SK-N-SH (cell line): Measurements from ENCODE around the gene PM20D2. TPM values are rescaled to one million over a fixed set of nuclear protein-coding genes. Genes with fewer than 3 reads are reported as not detected.

Source experiments
- CTCF ChIA-PET: fragments of 300-600, 350-600 bp; formaldehyde crosslinking; extraction: SDS; loops from one replicate; lab custom pipeline; 2021; lab: Yijun Ruan, JAX
- POLR2A ChIA-PET: fragments of 350-600 bp; sonication (Branson Sonifier 250); formaldehyde crosslinking; extraction: SDS; loops from one replicate; lab custom pipeline; 2020; ENCODE audit warnings: antibody characterized with exemption, inconsistent platforms; lab: Yijun Ruan, JAX
- DNase-seq: peaks from one replicate; pipeline ENCODE4 v3.0.0; 2012
- H2AFZ ChIP-seq: fragments of 200-600 bp; sonication (generic); 2 replicates; pipeline ENCODE4 v1.8.1; 2016; ENCODE audit warnings: antibody characterized with exemption, mild to moderate bottlenecking, low read depth
- H3F3A ChIP-seq: fragments of 200-600 bp; sonication (generic); replicated peaks from 2 replicates; pipeline ENCODE3; 2016; ENCODE audit warnings: antibody characterized with exemption, mild to moderate bottlenecking; ENCODE audit not compliant: insufficient read depth
- H3K27ac ChIP-seq, 2 experiments: fragments of 200-500 bp in 1 of 2; fragments of 200-600 bp in 1 of 2; sonication (Bioruptor generic) in 1 of 2; sonication (generic), shearing (Covaris generic) in 1 of 2; 2 replicates each; pipeline versions ENCODE4 v1.5.1 to v1.6.1; 2014 to 2016; ENCODE audit warnings: low read depth in 2 of 2, inconsistent platforms in 1 of 2, low read length in 1 of 2, mild to moderate bottlenecking in 1 of 2, mixed read lengths in 1 of 2
- H3K27me3 ChIP-seq: fragments of 200-600 bp; sonication (generic), shearing (Covaris generic); 2 replicates; pipeline ENCODE4 v1.6.1; 2016; ENCODE audit warnings: mixed run types; ENCODE audit not compliant: insufficient read depth
- H3K36me3 ChIP-seq, 2 experiments: fragments of 200-500 bp in 1 of 2; fragments of 200-600 bp in 1 of 2; sonication (Bioruptor generic) in 1 of 2; sonication (generic) in 1 of 2; replicated peaks in 1 of 2; 2 replicates each; pipeline versions ENCODE3 to v1.5.1; 2014 to 2016; ENCODE audit warnings: low read length in 1 of 2, mild to moderate bottlenecking in 1 of 2; ENCODE audit not compliant: insufficient read depth in 2 of 2, control insufficient read depth in 1 of 2
- H3K4me1 ChIP-seq, 2 experiments: fragments of 200-500 bp in 1 of 2; fragments of 200-600 bp in 1 of 2; sonication (Bioruptor generic) in 1 of 2; sonication (generic), shearing (Covaris generic) in 1 of 2; 2 replicates each; pipeline versions ENCODE4 v1.5.1 to v1.6.1; 2014 to 2016; ENCODE audit warnings: low read depth in 1 of 2, low read length in 1 of 2, mixed run types in 1 of 2; ENCODE audit not compliant: insufficient read depth in 2 of 2, control insufficient read depth in 1 of 2
- H3K4me2 ChIP-seq: fragments of 200-600 bp; sonication (generic), shearing (Covaris generic); 2 replicates; pipeline ENCODE4 v1.6.1; 2017; ENCODE audit warnings: mixed run types
- H3K4me3 ChIP-seq, 2 experiments: fragments of 200-500 bp in 1 of 2; fragments of 200-600 bp in 1 of 2; sonication (Bioruptor generic) in 1 of 2; sonication (generic), shearing (Covaris generic) in 1 of 2; 2 replicates each; pipeline versions ENCODE4 v1.5.1 to v1.8.1; 2014 to 2016; ENCODE audit warnings: low read depth in 2 of 2, inconsistent platforms in 1 of 2, low read length in 1 of 2, mild to moderate bottlenecking in 1 of 2, mixed read lengths in 1 of 2, moderate library complexity in 1 of 2
- H3K79me2 ChIP-seq: fragments of 200-600 bp; sonication (generic); 2 replicates; pipeline ENCODE4 v1.8.1; 2017; ENCODE audit warnings: mild to moderate bottlenecking; ENCODE audit not compliant: insufficient read depth
- H3K9ac ChIP-seq: fragments of 200-600 bp; sonication (generic); 2 replicates; pipeline ENCODE4 v1.6.1; 2017; ENCODE audit warnings: mixed run types
- H3K9me2 ChIP-seq: fragments of 200-600 bp; sonication (generic); 2 replicates; pipeline ENCODE4 v1.6.1; 2017; ENCODE audit warnings: mixed run types
- H3K9me3 ChIP-seq: fragments of 200-600 bp; sonication (generic); 2 replicates; pipeline ENCODE4 v1.6.1; 2017; ENCODE audit warnings: mixed run types, mild to moderate bottlenecking, moderate library complexity
- H4K20me1 ChIP-seq: fragments of 200-600 bp; sonication (generic); 2 replicates; pipeline ENCODE4 v1.6.1; 2017; ENCODE audit warnings: mild to moderate bottlenecking, mixed run types; ENCODE audit not compliant: insufficient read depth
- CTCF ChIP-seq: fragments of 200-600 bp; sonication (generic); IDR thresholded peaks from 2 replicates; pipeline ENCODE4 v1.6.1; 2017; ENCODE audit warnings: antibody characterized with exemption, mild to moderate bottlenecking, moderate library complexity
- EZH2phosphoT487 ChIP-seq: fragments of 200-600 bp; sonication (generic); IDR thresholded peaks from 2 replicates; pipeline ENCODE4 v1.6.1; 2017; ENCODE audit warnings: low read depth, mixed run types, mild to moderate bottlenecking, antibody characterized with exemption, moderate library complexity, borderline replicate concordance
- FOXM1 ChIP-seq: IDR thresholded peaks from 2 replicates; pipeline ENCODE4 v1.4.0; 2012; ENCODE audit warnings: low read depth, mild to moderate bottlenecking
- GABPA ChIP-seq: IDR thresholded peaks from 2 replicates; pipeline ENCODE4 v1.4.0; 2012; ENCODE audit warnings: low read depth, mild to moderate bottlenecking
- IRF3 ChIP-seq: fragments of 150-350 bp; IDR thresholded peaks from 2 replicates; pipeline ENCODE4 v1.6.1; 2016; ENCODE audit warnings: mild to moderate bottlenecking, low read depth, low read length
- MAX ChIP-seq: IDR thresholded peaks from 2 replicates; pipeline ENCODE4 v1.4.0; 2012; ENCODE audit warnings: low read depth
- MEF2A ChIP-seq: IDR thresholded peaks from 2 replicates; pipeline ENCODE4 v1.4.0; 2012; ENCODE audit warnings: low read depth, borderline replicate concordance
- POLR2AphosphoS5 ChIP-seq: IDR thresholded peaks from 2 replicates; pipeline ENCODE4 v1.6.1; 2012; ENCODE audit warnings: low read depth, low read length
- RAD21 ChIP-seq: IDR thresholded peaks from 2 replicates; pipeline ENCODE4 v1.6.1; 2012; ENCODE audit warnings: mild to moderate bottlenecking, low read length
- RXRA ChIP-seq: IDR thresholded peaks from 2 replicates; pipeline ENCODE4 v1.4.0; 2012; ENCODE audit warnings: low read depth, mild to moderate bottlenecking, borderline replicate concordance
- SIN3A ChIP-seq: IDR thresholded peaks from 2 replicates; pipeline ENCODE4 v1.6.1; 2012; ENCODE audit warnings: low read depth, mild to moderate bottlenecking, low read length, moderate library complexity, borderline replicate concordance
- SMC3 ChIP-seq: IDR thresholded peaks from 2 replicates; pipeline ENCODE4 v1.6.1; 2012; ENCODE audit warnings: low read depth, low read length, improper control_type of control experiment
- TEAD4 ChIP-seq: IDR thresholded peaks from 2 replicates; pipeline ENCODE4 v1.4.0; 2012; ENCODE audit warnings: mild to moderate bottlenecking, borderline replicate concordance; ENCODE audit not compliant: insufficient read depth
- YY1 ChIP-seq: IDR thresholded peaks from 2 replicates; pipeline ENCODE4 v1.4.0; 2012; ENCODE audit warnings: low read depth, mild to moderate bottlenecking
- ZBTB33 ChIP-seq: IDR thresholded peaks from 2 replicates; pipeline ENCODE4 v1.4.0; 2012; ENCODE audit warnings: low read depth, borderline replicate concordance
- WGBS: methylation state at CpG from one replicate; pipeline ENCODE4 v1.1.6; 2017; ENCODE audit warnings: low lambda C conversion rate; 5-methylcytosine and 5-hydroxymethylcytosine counted together
- polyA plus RNA-seq, 3 experiments: library from polyadenylated mRNA; depleted of rRNA; stranded (reverse); fragments of >200 nt; gene quantifications; 2 replicates each; pipeline ENCODE4 v1.2.3, GENCODE V29; 2012

Gene PM20D2
- polyA plus RNA-seq, 1 of the 3 experiments (the other 2 are of a cell fraction) = 6.2 TPM

- no peak overlapping the region for H2AFZ ChIP-seq
- no peaks in the 10 kb centered on the region for H3K36me3 ChIP-seq
- no peak overlapping the region for H3K27ac ChIP-seq
- no peak overlapping the region for H3K9ac ChIP-seq
- H3K4me3 ChIP-seq = no peak overlapping the region
- H3K9me2 ChIP-seq = no peaks in the 10 kb centered on the region
- no peak for DNase-seq
- H4K20me1 ChIP-seq = no peaks in the 10 kb centered on the region
- H3K4me2 ChIP-seq = no peak overlapping the region
- TF ChIP-seq IRF3 (no peak), CTCF (no peak), EZH2phosphoT487 (no peak), MEF2A (no peak), SIN3A (no peak), RXRA (no peak), YY1 (no peak), SMC3 (no peak), POLR2AphosphoS5 (no peak), MAX (no peak), FOXM1 (no peak), RAD21 (no peak), ZBTB33 (no peak), TEAD4 (no peak), GABPA (no peak)
- no peaks in the 10 kb centered on the region for H3K79me2 ChIP-seq
- peaks cover 0 to 2% of the 10 kb centered on the region in 2 experiments; a peak in 1 of 4 replicates for H3K4me1 ChIP-seq
- H3K9me3 ChIP-seq = no peaks in the 10 kb centered on the region
- no peaks in the 10 kb centered on the region for H3K27me3 ChIP-seq
- no peaks in the 10 kb centered on the region for H3F3A ChIP-seq
- POLR2A ChIA-PET = interaction anchor here (1.2 kb wide), 1 partner anchor 33 kb away, joined by 3 read pairs; no protein-coding TSS in a partner anchor
- CTCF ChIA-PET = interaction anchor here (0.7 to 0.9 kb wide), 2 partner anchors 11 to 129 kb away, joined by 3 read pairs; no protein-coding TSS in a partner anchor
- 92% methylated on average over 9 of the region's 9 CpGs for WGBS
These were observed 33.9 kb upstream of the PM20D2 start for GRCh38 chr6:89111933-89112332.
